Measurements from ENCODE around the gene SMAD6. TPM values are rescaled to one million over a fixed set of nuclear protein-coding genes. Genes with fewer than 3 reads are reported as not detected.

The SMAD6 gene
- total and polyA plus RNA-seq, 9 of the 15 experiments (the other 6 are each of a cell fraction or from before 2014, with no cell fraction given), result 0.10 to 15.5 (median 3.7) TPM

DNA sequence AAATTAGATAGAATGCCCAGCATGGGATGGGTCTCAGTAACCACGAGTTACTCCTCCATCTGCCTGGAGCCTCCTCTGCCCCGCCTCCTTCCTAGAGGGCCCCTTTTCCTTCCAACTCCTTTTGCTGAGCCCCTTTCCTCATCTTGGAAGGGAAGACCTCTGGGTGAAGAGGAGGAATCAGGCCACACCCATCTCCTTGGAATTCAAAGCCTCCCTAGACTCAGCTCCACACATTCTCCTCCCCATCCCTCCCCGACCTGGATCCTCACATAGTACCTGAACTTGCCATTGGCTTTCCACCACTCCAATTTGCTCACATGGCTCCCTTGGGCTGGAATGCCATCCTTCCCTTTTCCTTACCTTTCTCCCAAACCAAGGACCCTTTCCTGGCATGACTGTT lies 128.8 kb downstream of the SMAD6 start (continued):
- TF ChIP-seq NR2C2 (CRISPR knock-in tag; IDR thresholded peaks at IDR 0.05) (no peak), NR2C2 (tag; IDR thresholded peaks at IDR 0.05) (no peak), ARID2 (IDR thresholded peaks at IDR 0.05) (no peak), NR2F6 (CRISPR knock-in tag; IDR thresholded peaks at IDR 0.05) (no peak)
- TF ChIP-seq, protein P1, sequence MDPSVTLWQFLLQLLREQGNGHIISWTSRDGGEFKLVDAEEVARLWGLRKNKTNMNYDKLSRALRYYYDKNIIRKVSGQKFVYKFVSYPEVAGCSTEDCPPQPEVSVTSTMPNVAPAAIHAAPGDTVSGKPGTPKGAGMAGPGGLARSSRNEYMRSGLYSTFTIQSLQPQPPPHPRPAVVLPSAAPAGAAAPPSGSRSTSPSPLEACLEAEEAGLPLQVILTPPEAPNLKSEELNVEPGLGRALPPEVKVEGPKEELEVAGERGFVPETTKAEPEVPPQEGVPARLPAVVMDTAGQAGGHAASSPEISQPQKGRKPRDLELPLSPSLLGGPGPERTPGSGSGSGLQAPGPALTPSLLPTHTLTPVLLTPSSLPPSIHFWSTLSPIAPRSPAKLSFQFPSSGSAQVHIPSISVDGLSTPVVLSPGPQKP (CRISPR knock-in tag; IDR thresholded peaks at IDR 0.05), result no peak

GRCh38 chr15:66831289-66831688 lies 129.3 kb downstream of the SMAD6 start:
- ChIA-PET CTCF (ENCODE audit: low intra/inter-chr PET ratio) (no interaction called here), POLR2A (interaction anchor here (0.7 to 1.2 kb wide), 2 partner anchors 11 to 14 kb away, joined by 3 to 5 read pairs; no protein-coding TSS in a partner anchor)
- Histone ChIP-seq H3K9ac (ENCODE audit: insufficient read depth in 1 of 2, low read depth in 2 of 2, low read length in 2 of 2) (no peak overlapping the region), H3K27me3 (ENCODE audit: control insufficient read depth in 2 of 2, insufficient read depth in 2 of 2, low read length in 2 of 2) (no peaks in the 10 kb centered on the region), H3K27ac (ENCODE audit: extremely low read depth, low read depth, low read length) (no peak overlapping the region), H2AFZ (ENCODE audit: low read depth, low read length) (no peak overlapping the region), H4K20me1 (replicated peaks; ENCODE audit: control insufficient read depth, insufficient read depth, low read length) (no peaks in the 10 kb centered on the region), H3K4me1 (replicated peaks in 1 of 2; ENCODE audit: control insufficient read depth in 2 of 2, insufficient read depth in 2 of 2, low read length in 2 of 2) (peaks cover 0 to 6% of the 10 kb centered on the region in 2 experiments; a peak in 1 of 5 replicates), H3K79me2 (ENCODE audit: control insufficient read depth, insufficient read depth, low read length) (no peaks in the 10 kb centered on the region), H3K9me3 (replicated peaks; ENCODE audit: control insufficient read depth, insufficient read depth, low read depth, low read length) (no peaks in the 10 kb centered on the region), H3K4me2 (ENCODE audit: insufficient read depth, low read length) (no peak overlapping the region), H3K36me3 (ENCODE audit: control insufficient read depth, insufficient read depth, low read length) (no peaks in the 10 kb centered on the region), H3K4me3 (no peak overlapping the region), H3K9me1 (ENCODE audit: control insufficient read depth, insufficient read depth, low read length) (no peaks in the 10 kb centered on the region)
- intact Hi-C loops (cut with micrococcal nuclease) (no loop called here), in situ Hi-C loops (cut with MboI) (no loop called here)
- FAIRE-seq, result no peak
- no peak for DNase-seq (ENCODE audit: extremely low read depth in 1 of 4, low spot score in 3 of 4)
- ATAC-seq, result no peak
- 37% methylated on average over 4 of the region's 4 CpGs for WGBS (ENCODE audit: insufficient coverage, low coverage, missing lambda C conversion rate)
- no peak for TF ChIP-seq CGGBP1 (CRISPR knock-in tag; IDR thresholded peaks at IDR 0.05)
- TF ChIP-seq ZNF146 (CRISPR knock-in tag; IDR thresholded peaks at IDR 0.05; ENCODE audit: unreplicated experiment), result peak; percentile 30
- no TSS peak for BruUV-seq (replicated peaks)

All from K562 (cell line).